H9 (cell line): ENCODE results near the gene TMEM229B. TPM values are rescaled to one million over a fixed set of nuclear protein-coding genes. Genes with fewer than 3 reads are reported as not detected.

Source experiments
- DNase-seq: peaks from one replicate; pipeline ENCODE4 v3.0.0-alpha.2; 2017
- H2AFZ ChIP-seq: one replicate; pipeline ENCODE4 v1.6.1; 2013; ENCODE audit warnings: mild to moderate bottlenecking, low read length, control low read depth, moderate library complexity
- H2AK5ac ChIP-seq: 2 replicates; pipeline ENCODE4 v1.6.1; 2013; ENCODE audit warnings: low read length, control low read depth, mixed read lengths; ENCODE audit not compliant: insufficient read length
- H2BK120ac ChIP-seq: one replicate; pipeline ENCODE4 v1.6.1; 2013; ENCODE audit warnings: low read depth, mild to moderate bottlenecking, low read length, control low read depth, inconsistent platforms; ENCODE audit not compliant: poor library complexity, severe bottlenecking
- H2BK12ac ChIP-seq: 2 replicates; pipeline ENCODE4 v1.6.1; 2013; ENCODE audit warnings: low read length, control low read depth, mixed read lengths, low read depth; ENCODE audit not compliant: insufficient read length
- H2BK15ac ChIP-seq: 2 replicates; pipeline ENCODE4 v1.6.1; 2013; ENCODE audit warnings: low read depth, low read length, control low read depth
- H2BK20ac ChIP-seq: one replicate; pipeline ENCODE4 v1.6.1; 2013; ENCODE audit warnings: low read depth, mild to moderate bottlenecking, low read length, control low read depth, inconsistent platforms; ENCODE audit not compliant: poor library complexity, severe bottlenecking
- H2BK5ac ChIP-seq: 2 replicates; pipeline ENCODE4 v1.6.1; 2013; ENCODE audit warnings: low read length, control low read depth, mixed read lengths; ENCODE audit not compliant: insufficient read length
- H3K14ac ChIP-seq: 2 replicates; pipeline ENCODE4 v1.6.1; 2013; ENCODE audit warnings: low read length, control low read depth; ENCODE audit not compliant: insufficient read depth
- H3K18ac ChIP-seq: 2 replicates; pipeline ENCODE4 v1.6.1; 2013; ENCODE audit warnings: low read depth, mild to moderate bottlenecking, mixed read lengths, low read length, control low read depth; ENCODE audit not compliant: insufficient read length
- H3K23ac ChIP-seq: 2 replicates; pipeline ENCODE4 v1.6.1; 2013; ENCODE audit warnings: low read length, control low read depth, mixed read lengths, low read depth; ENCODE audit not compliant: insufficient read length
- H3K23me2 ChIP-seq: 2 replicates; pipeline ENCODE4 v1.6.1; 2013; ENCODE audit warnings: low read depth, mild to moderate bottlenecking, mixed read lengths, low read length, control low read depth; ENCODE audit not compliant: insufficient read length, poor library complexity, severe bottlenecking
- H3K27ac ChIP-seq: 2 replicates; pipeline ENCODE4 v1.5.1; 2013; ENCODE audit warnings: low read length, control low read depth, mixed read lengths, low read depth; ENCODE audit not compliant: insufficient read length
- H3K27me3 ChIP-seq: 2 replicates; pipeline ENCODE4 v1.6.1; 2013; ENCODE audit warnings: low read length, control low read depth, inconsistent platforms; ENCODE audit not compliant: insufficient read depth
- H3K4ac ChIP-seq: 2 replicates; pipeline ENCODE4 v1.6.1; 2013; ENCODE audit warnings: low read depth, mild to moderate bottlenecking, control low read depth, inconsistent platforms, low read length, moderate library complexity
- H3K4me1 ChIP-seq: 2 replicates; pipeline ENCODE4 v1.6.1; 2013; ENCODE audit warnings: low read length, control low read depth, inconsistent platforms; ENCODE audit not compliant: insufficient read depth
- H3K4me2 ChIP-seq: 2 replicates; pipeline ENCODE4 v1.6.1; 2013; ENCODE audit warnings: low read length, control low read depth, mixed read lengths; ENCODE audit not compliant: insufficient read length, insufficient read depth
- H3K56ac ChIP-seq: 2 replicates; pipeline ENCODE4 v1.6.1; 2013; ENCODE audit warnings: low read depth, mild to moderate bottlenecking, mixed read lengths, low read length, control low read depth; ENCODE audit not compliant: insufficient read length
- H3K79me1 ChIP-seq: 2 replicates; pipeline ENCODE4 v1.6.1; 2013; ENCODE audit warnings: low read depth, mild to moderate bottlenecking, moderate library complexity, low read length, control low read depth, inconsistent platforms; ENCODE audit not compliant: insufficient read depth, poor library complexity, severe bottlenecking
- H3K79me2 ChIP-seq: 2 replicates; pipeline ENCODE4 v1.6.1; 2013; ENCODE audit warnings: low read length, control low read depth, inconsistent platforms; ENCODE audit not compliant: insufficient read depth
- H3K9ac ChIP-seq: 2 replicates; pipeline ENCODE4 v1.6.1; 2013; ENCODE audit warnings: low read length, control low read depth, mixed read lengths; ENCODE audit not compliant: insufficient read length; ENCODE audit errors: extremely low read depth
- H3K9me3 ChIP-seq: one replicate; pipeline ENCODE4 v1.6.1; 2013; ENCODE audit warnings: low read depth, low read length, inconsistent platforms; ENCODE audit not compliant: control insufficient read depth
- H3T11ph ChIP-seq: one replicate; pipeline ENCODE4 v1.6.1; 2013; ENCODE audit warnings: mild to moderate bottlenecking, low read length, control low read depth, inconsistent platforms
- H4K20me1 ChIP-seq: one replicate; pipeline ENCODE4 v1.6.1; 2013; ENCODE audit not compliant: control insufficient read depth, insufficient read length, insufficient read depth
- H4K5ac ChIP-seq: 2 replicates; pipeline ENCODE4 v1.6.1; 2013; ENCODE audit warnings: low read depth, mild to moderate bottlenecking, mixed read lengths, low read length, control low read depth; ENCODE audit not compliant: insufficient read length
- H4K8ac ChIP-seq: replicated peaks from 2 replicates; pipeline ENCODE4 v1.6.1; 2013; ENCODE audit warnings: low read length, control low read depth, mixed read lengths, low read depth; ENCODE audit not compliant: insufficient read length
- H4K91ac ChIP-seq: 2 replicates; pipeline ENCODE4 v1.6.1; 2013; ENCODE audit warnings: low read depth, mild to moderate bottlenecking, moderate library complexity, mixed read lengths, low read length, control low read depth; ENCODE audit not compliant: insufficient read length
- H3K27ac Mint-ChIP-seq, 3 experiments: 2 replicates in 2 of 3; 3 replicates in 1 of 3; pipeline ENCODE4 v1.8.0; 2020 to 2021; ENCODE audit warnings: mixed read lengths in 3 of 3, mild to moderate bottlenecking in 1 of 3, moderate library complexity in 1 of 3
- H3K27me3 Mint-ChIP-seq: 2 replicates; pipeline ENCODE4 v1.8.0; 2021; ENCODE audit warnings: low read depth, mild to moderate bottlenecking, moderate library complexity, mixed read lengths
- H3K36me3 Mint-ChIP-seq, 3 experiments: 2 replicates in 2 of 3; 3 replicates in 1 of 3; pipeline ENCODE4 v1.8.0; 2020 to 2021; ENCODE audit warnings: low read depth in 3 of 3, mixed read lengths in 3 of 3; ENCODE audit not compliant: insufficient read depth in 1 of 3
- H3K4me1 Mint-ChIP-seq, 2 experiments: 2 replicates each; pipeline ENCODE4 v1.8.0; 2020; ENCODE audit warnings: mixed read lengths in 2 of 2
- H3K4me3 Mint-ChIP-seq, 2 experiments: 2 replicates in 1 of 2; 3 replicates in 1 of 2; pipeline ENCODE4 v1.8.0; 2020 to 2021; ENCODE audit warnings: mild to moderate bottlenecking in 2 of 2, mixed read lengths in 2 of 2, moderate library complexity in 1 of 2
- H3K9me3 Mint-ChIP-seq, 2 experiments: 2 replicates in 1 of 2; 3 replicates in 1 of 2; pipeline ENCODE4 v1.8.0; 2020; ENCODE audit warnings: mild to moderate bottlenecking in 2 of 2, mixed read lengths in 2 of 2, moderate library complexity in 1 of 2
- WGBS: extraction: QIAGEN DNeasy Blood & Tissue Kit; methylation state at CpG from one replicate; pipeline ENCODE4 v1.1.7; 2013; ENCODE audit warnings: missing lambda C conversion rate, low lambda C conversion rate, mixed read lengths; ENCODE audit not compliant: insufficient read length; ENCODE audit errors: extremely low coverage; 5-methylcytosine and 5-hydroxymethylcytosine counted together
- total RNA-seq: library from RNA; stranded (reverse); gene quantifications from 2 replicates; pipeline ENCODE4 v1.2.1, GENCODE V29; 2021
- TF ChIP-seq, protein P1 (sequence below): fragments of 200-600 bp; sonication (generic); conservative IDR thresholded peaks from 3 replicates; pipeline ENCODE4 v1.8.0; 2021; ENCODE audit warnings: antibody characterized with exemption, mild to moderate bottlenecking

The TMEM229B gene
- total RNA-seq, 1 experiment from 2014 or later = 0.24 TPM

DNA sequence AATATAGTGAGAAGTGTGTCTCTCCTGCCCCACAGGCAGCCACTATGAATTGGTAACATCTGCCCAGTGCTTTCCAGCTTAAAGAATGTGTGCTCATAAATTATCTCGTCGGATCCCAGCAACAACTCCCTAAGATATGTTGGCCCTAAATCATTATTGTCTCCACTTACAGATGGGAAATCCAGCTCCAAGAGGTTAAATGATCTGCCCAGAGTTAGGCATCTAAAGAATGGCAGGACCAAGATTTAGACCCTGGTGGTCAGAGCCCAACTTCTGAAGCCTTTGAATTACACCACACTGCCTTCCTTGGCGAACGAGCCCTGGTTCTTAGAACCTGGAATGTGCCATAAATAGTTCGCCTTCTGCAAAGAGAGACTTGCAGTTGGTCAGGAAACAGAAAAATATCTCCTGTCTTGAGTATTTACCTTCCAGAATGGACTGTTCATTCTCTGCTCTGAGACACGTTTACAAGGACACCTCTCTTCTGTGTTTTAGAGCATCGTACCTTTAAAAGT lies 56.4 kb downstream of the TMEM229B start:
- H3K56ac ChIP-seq = no peak overlapping the region
- H3K9me3 Mint-ChIP-seq = no peaks in the 10 kb centered on the region
- peaks cover 13 to 14% of the 10 kb centered on the region in 2 experiments for H3K4me1 Mint-ChIP-seq
- H3K4ac ChIP-seq = no peak overlapping the region
- H2BK5ac ChIP-seq = no peak overlapping the region
- no peak overlapping the region for H3K14ac ChIP-seq
- no peak overlapping the region for H4K91ac ChIP-seq
- H2BK120ac ChIP-seq = no peak overlapping the region
- no peak overlapping the region for H4K5ac ChIP-seq
- no peak overlapping the region for H3K9ac ChIP-seq
- no peak overlapping the region for H3K23ac ChIP-seq
- DNase-seq = no peak
- H4K20me1 ChIP-seq = no peaks in the 10 kb centered on the region
- H3K27ac Mint-ChIP-seq = 0 out of 7 replicates have a peak overlapping the region, but pooled peaks of 1 of the 3 experiments have one; percentile 21
- H2AK5ac ChIP-seq = no peak overlapping the region
- H3K36me3 Mint-ChIP-seq = no peaks in the 10 kb centered on the region
- H3K18ac ChIP-seq = no peak overlapping the region
- no peaks in the 10 kb centered on the region for H3K79me2 ChIP-seq
- H3K4me3 Mint-ChIP-seq = no peak overlapping the region
- H3K9me3 ChIP-seq = no peaks in the 10 kb centered on the region
- WGBS = no CpG with 5 or more reads among the region's 7 CpGs
- H2BK20ac ChIP-seq = no peak overlapping the region
- H2BK12ac ChIP-seq = no peak overlapping the region
- no peaks in the 10 kb centered on the region for H3K23me2 ChIP-seq
- no peak overlapping the region for H2BK15ac ChIP-seq
- H2AFZ ChIP-seq = no peak overlapping the region
- no peaks in the 10 kb centered on the region for H3K27me3 Mint-ChIP-seq
- H3T11ph ChIP-seq = no peak overlapping the region
- TF ChIP-seq, protein P1, sequence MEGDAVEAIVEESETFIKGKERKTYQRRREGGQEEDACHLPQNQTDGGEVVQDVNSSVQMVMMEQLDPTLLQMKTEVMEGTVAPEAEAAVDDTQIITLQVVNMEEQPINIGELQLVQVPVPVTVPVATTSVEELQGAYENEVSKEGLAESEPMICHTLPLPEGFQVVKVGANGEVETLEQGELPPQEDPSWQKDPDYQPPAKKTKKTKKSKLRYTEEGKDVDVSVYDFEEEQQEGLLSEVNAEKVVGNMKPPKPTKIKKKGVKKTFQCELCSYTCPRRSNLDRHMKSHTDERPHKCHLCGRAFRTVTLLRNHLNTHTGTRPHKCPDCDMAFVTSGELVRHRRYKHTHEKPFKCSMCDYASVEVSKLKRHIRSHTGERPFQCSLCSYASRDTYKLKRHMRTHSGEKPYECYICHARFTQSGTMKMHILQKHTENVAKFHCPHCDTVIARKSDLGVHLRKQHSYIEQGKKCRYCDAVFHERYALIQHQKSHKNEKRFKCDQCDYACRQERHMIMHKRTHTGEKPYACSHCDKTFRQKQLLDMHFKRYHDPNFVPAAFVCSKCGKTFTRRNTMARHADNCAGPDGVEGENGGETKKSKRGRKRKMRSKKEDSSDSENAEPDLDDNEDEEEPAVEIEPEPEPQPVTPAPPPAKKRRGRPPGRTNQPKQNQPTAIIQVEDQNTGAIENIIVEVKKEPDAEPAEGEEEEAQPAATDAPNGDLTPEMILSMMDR = no peak
- no peak overlapping the region for H3K27ac ChIP-seq
- peaks cover 2% of the 10 kb centered on the region; the same call in 1 of the 2 replicates for H3K4me1 ChIP-seq
- H3K79me1 ChIP-seq = no peaks in the 10 kb centered on the region
- no peak overlapping the region for H3K4me2 ChIP-seq
- no peaks in the 10 kb centered on the region for H3K27me3 ChIP-seq
- no peak overlapping the region for H4K8ac ChIP-seq
